NCI-H1417 treated with DMSO at 0.1 percent for 48 hours (cell line): ENCODE data around the gene ZFYVE9.
"Not testable (repeated sequence)": the region's sequence is repeated elsewhere in the genome, so short reads cannot be mapped to it uniquely, and the experiment has no call there.

Source experiments
- DNase-seq: peaks from one replicate; lab custom pipeline; 2025; lab: John Stamatoyannopoulos, UW

ZFYVE9 gene

GRCh38 chr1:52369851-52370250, 228.0 kb downstream of the ZFYVE9 start:
- not testable (repeated sequence) for DNase-seq

GRCh38 chr1:52385376-52385775, 243.5 kb downstream of the ZFYVE9 start:
- no peak for DNase-seq

GRCh38 chr1:52386458-52386857, 244.6 kb downstream of the ZFYVE9 start:
- DNase-seq = no peak

GRCh38 chr1:52393174-52393573, 251.3 kb downstream of the ZFYVE9 start:
- no peak for DNase-seq
